ENCODE measurements around the gene KISS1. TPM values are rescaled to one million over a fixed set of nuclear protein-coding genes. Genes with fewer than 3 reads are reported as not detected.

The KISS1 gene
- total and polyA plus RNA-seq, 5 donors, result not detected

DNA sequence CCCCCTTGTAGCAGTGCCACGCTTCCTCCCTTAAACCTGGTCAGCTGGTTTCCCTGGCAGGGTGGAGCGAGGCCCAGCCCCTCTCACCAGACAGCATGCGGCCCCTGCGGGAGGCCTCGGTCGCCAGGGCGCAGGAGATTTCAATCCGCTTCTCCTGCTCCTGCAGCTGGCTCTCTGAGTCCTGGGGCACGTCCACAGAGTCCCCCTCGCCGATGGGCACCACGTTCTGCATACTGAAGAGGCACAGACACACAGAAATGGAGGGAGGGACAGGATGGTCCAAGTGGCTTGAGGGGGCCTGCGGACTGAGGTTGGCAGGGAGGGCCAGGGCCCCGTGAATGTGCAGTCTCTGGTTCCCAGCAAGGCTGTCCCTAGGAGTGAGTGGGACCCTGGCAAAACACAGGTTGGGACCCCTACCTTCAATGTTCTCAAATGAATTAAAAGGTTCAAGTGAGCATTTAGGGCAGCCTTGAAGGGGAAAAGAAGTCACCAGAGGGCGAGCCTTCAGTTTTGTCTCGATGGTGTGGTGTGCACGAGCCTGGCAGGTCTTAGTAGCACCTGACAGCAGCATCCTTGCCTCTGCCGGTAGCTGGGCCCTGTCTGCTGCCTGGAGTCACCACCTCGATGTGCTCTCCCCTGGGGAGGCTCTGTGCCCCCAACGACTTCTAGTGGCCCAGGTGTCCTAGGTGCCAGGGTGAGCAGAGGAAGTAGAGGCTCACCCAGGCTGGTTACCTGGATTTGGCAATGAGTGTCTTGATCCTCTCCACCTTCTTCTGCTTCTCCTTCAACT is 31.9 kb upstream of the KISS1 start:
- DNase-seq, result no peak
- no peak for ATAC-seq
- Histone ChIP-seq H3K4me3 (ENCODE audit: low read length) (no peak overlapping the region), H3K27ac (ENCODE audit: low read length) (no peak overlapping the region), H3K9me3 (ENCODE audit: control insufficient read depth, low read length) (no peaks in the 10 kb centered on the region), H3K4me1 (ENCODE audit: control insufficient read depth, insufficient read depth, low read length) (no peaks in the 10 kb centered on the region), H3K27me3 (ENCODE audit: control insufficient read depth, insufficient read depth) (no peaks in the 10 kb centered on the region)
- intact Hi-C loops (cut with DNase I), result no loop called here
- 85% methylated on average over 20 of the region's 20 CpGs for WGBS

GRCh38 chr1:204227351-204227750 is 31.1 kb upstream of the KISS1 start:
- H3K4me1 ChIP-seq (ENCODE audit: control insufficient read depth, insufficient read depth, low read length), result no peaks in the 10 kb centered on the region
- intact Hi-C loops (cut with DNase I), result no loop called here
- H3K27ac ChIP-seq (ENCODE audit: low read length), result no peak overlapping the region
- WGBS, result 94% methylated on average over 2 of the region's 2 CpGs
- no peak overlapping the region for H3K4me3 ChIP-seq (ENCODE audit: low read length)
- ATAC-seq (no peak), DNase-seq (no peak)
- no peaks in the 10 kb centered on the region for H3K9me3 ChIP-seq (ENCODE audit: control insufficient read depth, low read length)
- no peaks in the 10 kb centered on the region for H3K27me3 ChIP-seq (ENCODE audit: control insufficient read depth, insufficient read depth)

DNA sequence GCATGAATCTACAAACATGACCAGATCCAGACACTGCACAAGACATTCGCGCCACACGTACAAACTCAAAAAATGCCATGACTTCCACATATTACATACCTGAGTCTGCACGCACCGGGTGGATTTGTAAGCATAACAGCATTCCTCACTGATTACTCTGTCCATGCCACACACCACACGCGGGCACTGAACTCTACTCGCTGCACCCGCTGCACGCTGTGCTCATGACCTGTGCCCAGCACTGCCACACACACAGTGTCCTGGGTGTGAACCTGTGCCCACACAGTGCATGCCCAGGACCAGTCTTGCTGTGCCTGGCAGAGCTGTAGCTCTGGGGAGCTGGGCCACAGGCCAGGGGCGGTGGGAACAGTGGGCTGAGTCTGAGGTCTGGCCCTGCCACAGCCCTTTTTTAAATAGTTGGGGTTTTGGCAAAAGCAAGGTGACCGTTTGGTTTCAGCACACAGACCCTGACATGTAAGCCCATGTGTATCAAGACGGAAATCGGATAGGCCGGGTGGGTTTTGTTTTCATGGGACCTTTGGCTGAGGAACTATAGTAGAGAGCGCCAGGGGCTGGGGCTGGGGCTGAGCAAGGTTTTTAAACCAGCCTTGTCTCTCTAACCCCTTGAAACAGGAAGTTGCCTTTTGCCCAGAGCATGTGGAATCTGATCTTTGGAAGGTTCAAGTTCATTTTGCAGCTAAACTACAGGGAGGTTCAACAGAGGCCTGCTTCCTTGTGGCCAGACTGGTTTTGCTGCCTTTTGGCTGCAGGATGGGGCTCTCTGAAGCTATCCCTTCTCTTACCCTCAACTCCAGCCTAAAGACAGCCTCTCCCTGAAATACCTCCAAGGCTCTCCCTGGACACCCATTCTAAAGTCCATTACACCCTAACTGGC is 29.8 kb upstream of the KISS1 start:
- Histone ChIP-seq H3K4me3 (ENCODE audit: low read length) (no peak overlapping the region), H3K27ac (ENCODE audit: low read length) (no peak overlapping the region), H3K4me1 (ENCODE audit: control insufficient read depth, insufficient read depth, low read length) (no peaks in the 10 kb centered on the region), H3K27me3 (ENCODE audit: control insufficient read depth, insufficient read depth) (no peaks in the 10 kb centered on the region), H3K9me3 (ENCODE audit: control insufficient read depth, low read length) (no peaks in the 10 kb centered on the region)
- WGBS, result 89% methylated on average over 16 of the region's 16 CpGs
- DNase-seq (no peak), ATAC-seq (no peak)
- intact Hi-C loops (cut with DNase I), result no loop called here

DNA sequence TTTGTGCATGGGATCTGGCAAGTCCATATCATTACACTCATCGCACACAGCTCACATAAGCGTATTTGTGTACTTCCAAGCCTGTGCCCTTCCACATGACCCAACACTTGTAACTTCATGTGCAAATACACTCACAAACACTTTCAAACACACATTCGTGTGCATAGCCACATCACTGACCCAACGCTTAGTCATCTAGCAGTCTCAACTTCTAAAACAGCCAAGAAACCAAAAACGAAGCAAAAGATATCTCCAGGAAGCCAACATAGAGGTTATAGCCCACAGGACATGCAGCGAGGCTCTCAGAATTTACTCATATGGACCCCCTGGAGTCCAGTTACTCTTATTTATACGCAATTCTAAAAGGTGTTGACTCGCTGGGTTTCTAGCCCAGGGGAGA is 28.4 kb upstream of the KISS1 start:
- ATAC-seq (no peak), DNase-seq (no peak)
- no peaks in the 10 kb centered on the region for H3K4me1 ChIP-seq (ENCODE audit: control insufficient read depth, insufficient read depth, low read length)
- H3K4me3 ChIP-seq (ENCODE audit: low read length), result no peak overlapping the region
- no peaks in the 10 kb centered on the region for H3K27me3 ChIP-seq (ENCODE audit: control insufficient read depth, insufficient read depth)
- no peak overlapping the region for H3K27ac ChIP-seq (ENCODE audit: low read length)
- intact Hi-C loops (cut with DNase I), result no loop called here
- 81% methylated on average over 8 of the region's 8 CpGs for WGBS
- no peaks in the 10 kb centered on the region for H3K9me3 ChIP-seq (ENCODE audit: control insufficient read depth, low read length)

DNA sequence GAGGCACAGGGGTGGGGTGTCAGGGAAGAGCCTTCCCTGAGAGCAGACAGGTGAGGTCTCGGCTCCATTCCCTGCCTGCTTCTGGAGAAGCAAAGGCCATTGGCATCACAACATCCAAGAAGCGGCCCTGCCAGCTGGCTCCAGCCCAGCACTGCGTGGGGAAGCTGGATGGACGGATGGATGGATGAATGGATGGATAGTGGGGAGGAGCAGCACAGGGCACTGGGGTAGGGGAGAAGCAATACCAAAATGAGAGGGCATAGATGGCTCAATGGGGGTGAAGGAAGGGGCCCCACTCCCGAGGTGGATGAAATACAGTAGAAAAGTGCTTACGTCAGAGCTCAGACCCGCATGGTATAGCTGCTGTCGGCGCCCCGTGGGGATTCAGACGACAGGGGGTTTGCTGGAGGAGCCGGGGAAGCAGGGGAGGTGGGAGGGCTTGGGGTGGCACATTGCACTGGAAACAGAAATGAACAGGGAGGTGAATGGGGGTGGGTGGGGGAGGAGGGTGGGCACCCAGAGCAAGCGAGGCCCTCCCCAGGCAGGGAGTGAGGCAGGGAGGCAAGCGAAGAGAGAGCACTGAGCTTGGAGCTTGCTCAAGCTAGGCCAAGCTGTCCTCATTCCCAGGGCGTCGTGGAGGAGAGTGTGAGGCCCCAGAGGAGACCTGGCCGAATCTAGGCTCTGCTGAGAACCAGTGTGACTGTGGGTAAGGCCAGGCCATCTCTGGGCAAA is 27.0 kb upstream of the KISS1 start:
- DNase-seq (no peak), ATAC-seq (no peak)
- Histone ChIP-seq H3K4me1 (ENCODE audit: control insufficient read depth, insufficient read depth, low read length) (no peaks in the 10 kb centered on the region), H3K27ac (ENCODE audit: low read length) (no peak overlapping the region), H3K27me3 (ENCODE audit: control insufficient read depth, insufficient read depth) (no peaks in the 10 kb centered on the region), H3K4me3 (ENCODE audit: low read length) (no peak overlapping the region), H3K9me3 (ENCODE audit: control insufficient read depth, low read length) (no peaks in the 10 kb centered on the region)
- intact Hi-C loops (cut with DNase I), result no loop called here
- 77% methylated on average over 17 of the region's 17 CpGs for WGBS

DNA sequence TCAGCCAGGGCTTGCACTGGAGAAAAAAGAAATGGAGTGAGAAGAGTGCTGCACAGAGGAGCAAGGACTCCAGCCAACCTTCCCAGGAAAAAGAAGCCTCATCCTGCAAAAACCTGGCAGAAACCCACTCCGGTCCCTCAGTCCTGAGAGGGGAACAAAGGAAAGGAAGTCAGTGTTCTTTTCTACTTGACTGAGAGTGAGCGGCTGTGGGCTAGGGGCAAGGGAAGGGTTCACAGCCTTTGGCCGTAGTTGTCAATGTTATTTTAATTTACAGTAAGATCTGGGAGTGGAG is 26.4 kb upstream of the KISS1 start:
- Histone ChIP-seq H3K4me3 (ENCODE audit: low read length) (no peak overlapping the region), H3K4me1 (ENCODE audit: control insufficient read depth, insufficient read depth, low read length) (no peaks in the 10 kb centered on the region), H3K27ac (ENCODE audit: low read length) (no peak overlapping the region), H3K9me3 (ENCODE audit: control insufficient read depth, low read length) (no peaks in the 10 kb centered on the region), H3K27me3 (ENCODE audit: control insufficient read depth, insufficient read depth) (no peaks in the 10 kb centered on the region)
- ATAC-seq, result no peak
- intact Hi-C loops (cut with DNase I), result no loop called here
- no peak for DNase-seq
- 55% methylated on average over 3 of the region's 3 CpGs for WGBS

GRCh38 chr1:204222006-204222763 is 25.9 kb upstream of the KISS1 start:
- 86% methylated on average over 8 of the region's 8 CpGs for WGBS
- no peaks in the 10 kb centered on the region for H3K9me3 ChIP-seq (ENCODE audit: control insufficient read depth, low read length)
- intact Hi-C loops (cut with DNase I), result no loop called here
- H3K4me1 ChIP-seq (ENCODE audit: control insufficient read depth, insufficient read depth, low read length), result no peaks in the 10 kb centered on the region
- H3K27ac ChIP-seq (ENCODE audit: low read length), result no peak overlapping the region
- H3K27me3 ChIP-seq (ENCODE audit: control insufficient read depth, insufficient read depth), result no peaks in the 10 kb centered on the region
- no peak for DNase-seq
- H3K4me3 ChIP-seq (ENCODE audit: low read length), result no peak overlapping the region
- ATAC-seq, result no peak

GRCh38 chr1:204221271-204221670 is 25.0 kb upstream of the KISS1 start:
- no peak overlapping the region for H3K27ac ChIP-seq (ENCODE audit: low read length)
- 82% methylated on average over 11 of the region's 11 CpGs for WGBS
- intact Hi-C loops (cut with DNase I), result no loop called here
- no peaks in the 10 kb centered on the region for H3K9me3 ChIP-seq (ENCODE audit: control insufficient read depth, low read length)
- ATAC-seq (no peak), DNase-seq (no peak)
- no peaks in the 10 kb centered on the region for H3K4me1 ChIP-seq (ENCODE audit: control insufficient read depth, insufficient read depth, low read length)
- no peak overlapping the region for H3K4me3 ChIP-seq (ENCODE audit: low read length)
- H3K27me3 ChIP-seq (ENCODE audit: control insufficient read depth, insufficient read depth), result no peaks in the 10 kb centered on the region

DNA sequence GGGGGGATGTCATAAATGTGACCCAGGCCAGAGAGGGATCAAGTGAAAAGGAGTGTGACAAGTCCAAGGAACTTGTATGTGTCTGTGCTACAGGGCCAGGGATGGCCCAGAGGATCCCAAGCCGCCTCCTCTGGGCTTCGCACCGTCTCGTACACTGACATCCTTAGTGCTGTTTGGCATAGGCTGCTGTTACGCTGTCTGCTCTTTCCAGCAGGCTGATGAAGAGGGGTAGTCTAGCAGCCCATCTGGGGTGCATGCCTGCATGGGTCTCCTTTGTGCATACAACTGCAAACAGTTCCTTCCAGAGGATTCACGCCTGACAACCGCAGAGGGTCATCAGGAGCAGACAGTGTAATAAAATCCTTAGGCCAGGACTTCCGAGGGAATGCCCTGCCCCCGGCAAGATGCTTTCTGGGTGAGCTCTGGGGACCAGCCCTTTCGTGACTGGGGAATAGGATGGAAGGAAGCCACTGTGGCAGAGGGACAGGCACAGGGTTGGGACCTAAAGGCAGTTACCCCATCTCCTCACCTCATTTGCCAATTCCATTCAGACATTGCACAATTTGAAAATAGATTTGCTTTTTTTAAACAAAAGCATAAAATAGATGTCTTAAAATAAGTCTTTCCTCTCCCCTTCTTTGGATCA is 23.8 kb upstream of the KISS1 start:
- intact Hi-C loops (cut with DNase I), result loop anchor here in 1 of 4 donors (5.0 kb wide), 1 partner anchor 142 kb away; no protein-coding TSS in a partner anchor
- DNase-seq (no peak), ATAC-seq (peak in 1 of 2 donors; percentile 7)
- no peaks in the 10 kb centered on the region for H3K27me3 ChIP-seq (ENCODE audit: control insufficient read depth, insufficient read depth)
- WGBS, result 73% methylated on average over 10 of the region's 10 CpGs
- H3K4me3 ChIP-seq (ENCODE audit: low read length), result no peak overlapping the region
- no peak overlapping the region for H3K27ac ChIP-seq (ENCODE audit: low read length)
- H3K9me3 ChIP-seq (ENCODE audit: control insufficient read depth, low read length), result no peaks in the 10 kb centered on the region
- H3K4me1 ChIP-seq (ENCODE audit: control insufficient read depth, insufficient read depth, low read length), result no peaks in the 10 kb centered on the region

GRCh38 chr1:204218552-204218951 is 22.3 kb upstream of the KISS1 start:
- no peak overlapping the region for H3K27ac ChIP-seq (ENCODE audit: low read length)
- H3K4me3 ChIP-seq (ENCODE audit: low read length), result no peak overlapping the region
- 62% methylated on average over 2 of the region's 2 CpGs for WGBS
- no peaks in the 10 kb centered on the region for H3K4me1 ChIP-seq (ENCODE audit: control insufficient read depth, insufficient read depth, low read length)
- H3K27me3 ChIP-seq (ENCODE audit: control insufficient read depth, insufficient read depth), result no peaks in the 10 kb centered on the region
- ATAC-seq, result no peak
- no peak for DNase-seq
- no peaks in the 10 kb centered on the region for H3K9me3 ChIP-seq (ENCODE audit: control insufficient read depth, low read length)
- intact Hi-C loops (cut with DNase I), result loop anchor here in 1 of 4 donors (5.0 kb wide), 1 partner anchor 144 kb away; no protein-coding TSS in a partner anchor

Data from right cardiac atrium (tissue), 5 donors.